ENCODE measurements around the gene CELF2.

Gene CELF2

GRCh38 chr10:11307937-11308336 lies 290.3 kb downstream of the CELF2 start:
- DNase-seq, result no peak

- DNase-seq, result no peak
Measured at GRCh38 chr10:11311027-11311426, 293.4 kb downstream of the CELF2 start.

- no peak for DNase-seq
Measured at GRCh38 chr10:11313463-11313862, 295.8 kb downstream of the CELF2 start.

- DNase-seq, result no peak
Measured at GRCh38 chr10:11317936-11318670, 300.4 kb downstream of the CELF2 start.

- no peak for DNase-seq
Measured at GRCh38 chr10:11318826-11319598, 301.3 kb downstream of the CELF2 start.

GRCh38 chr10:11319990-11320602 lies 302.4 kb downstream of the CELF2 start:
- DNase-seq, result no peak

GRCh38 chr10:11320809-11321520 lies 303.3 kb downstream of the CELF2 start:
- no peak for DNase-seq

- no peak for DNase-seq
Measured at GRCh38 chr10:11322698-11323097, 305.0 kb downstream of the CELF2 start.

- no peak for DNase-seq
Measured at GRCh38 chr10:11324761-11325321, 307.2 kb downstream of the CELF2 start.

GRCh38 chr10:11325817-11326216 lies 308.1 kb downstream of the CELF2 start:
- no peak for DNase-seq

GRCh38 chr10:11326241-11326640 lies 308.6 kb downstream of the CELF2 start:
- no peak for DNase-seq

- no peak for DNase-seq
Measured at GRCh38 chr10:11326913-11327616, 309.4 kb downstream of the CELF2 start.

GRCh38 chr10:11328264-11329061 lies 310.8 kb downstream of the CELF2 start:
- no peak for DNase-seq

GRCh38 chr10:11329062-11329673 lies 311.5 kb downstream of the CELF2 start:
- no peak for DNase-seq

GRCh38 chr10:11330383-11331045 lies 312.8 kb downstream of the CELF2 start:
- no peak for DNase-seq

- no peak for DNase-seq
Measured at GRCh38 chr10:11331046-11331577, 313.4 kb downstream of the CELF2 start.

- DNase-seq, result no peak
Measured at GRCh38 chr10:11331726-11332125, 314.1 kb downstream of the CELF2 start.

- no peak for DNase-seq
Measured at GRCh38 chr10:11332846-11333245, 315.2 kb downstream of the CELF2 start.

- no peak for DNase-seq
Measured at GRCh38 chr10:11334436-11334835, 316.8 kb downstream of the CELF2 start.

- no peak for DNase-seq
Measured at GRCh38 chr10:11335167-11335652, 317.5 kb downstream of the CELF2 start.

All from kidney glomerular epithelial cell (primary cell).